SK-N-DZ (cell line): ENCODE results near the gene NEIL1.
"Not testable (repeated sequence)": the region's sequence is repeated elsewhere in the genome, so short reads cannot be mapped to it uniquely, and the experiment has no call there.

Experiments used
- DNase-seq: peaks from one replicate; pipeline ENCODE4 v3.0.0-alpha.2; 2015; ENCODE audit warnings: low spot score

The NEIL1 gene

DNA sequence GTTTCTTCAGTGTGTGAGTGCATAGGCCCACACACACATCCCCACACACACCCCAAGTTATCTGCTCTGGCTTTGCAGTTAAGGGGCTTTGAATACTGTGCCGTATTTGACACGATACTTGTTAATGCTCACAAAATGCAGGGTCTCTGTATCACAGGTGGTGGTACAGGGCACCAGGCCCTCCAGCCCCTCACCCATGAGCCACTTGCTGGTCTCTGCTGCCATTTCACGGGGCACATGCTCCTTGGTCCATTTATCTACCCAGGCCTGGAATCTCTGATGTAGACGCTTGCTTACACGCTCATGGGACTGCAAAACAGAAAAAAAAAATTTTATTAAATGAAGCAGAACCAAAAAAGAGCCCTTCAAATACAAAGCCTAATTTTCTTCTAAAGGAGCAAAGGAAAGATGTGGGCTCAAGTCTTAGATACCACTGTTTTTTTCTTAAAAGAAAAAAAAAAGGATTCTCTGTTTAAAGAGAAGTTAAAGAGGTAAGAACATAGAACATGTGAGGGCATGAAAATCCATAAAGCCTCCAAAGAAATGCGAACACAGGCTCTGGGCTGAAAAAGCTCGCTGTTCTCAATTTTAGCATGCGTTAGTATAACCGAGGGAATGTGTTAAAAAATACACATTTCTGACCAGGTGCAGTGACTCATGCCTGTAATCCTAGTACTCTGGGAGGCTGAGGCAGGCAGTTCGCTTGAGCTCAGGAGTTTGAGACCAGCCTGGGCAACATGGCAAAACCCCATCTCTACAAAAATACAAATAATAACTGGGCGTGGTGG lies 25.3 kb downstream of the NEIL1 start:
- no peak for DNase-seq

DNA sequence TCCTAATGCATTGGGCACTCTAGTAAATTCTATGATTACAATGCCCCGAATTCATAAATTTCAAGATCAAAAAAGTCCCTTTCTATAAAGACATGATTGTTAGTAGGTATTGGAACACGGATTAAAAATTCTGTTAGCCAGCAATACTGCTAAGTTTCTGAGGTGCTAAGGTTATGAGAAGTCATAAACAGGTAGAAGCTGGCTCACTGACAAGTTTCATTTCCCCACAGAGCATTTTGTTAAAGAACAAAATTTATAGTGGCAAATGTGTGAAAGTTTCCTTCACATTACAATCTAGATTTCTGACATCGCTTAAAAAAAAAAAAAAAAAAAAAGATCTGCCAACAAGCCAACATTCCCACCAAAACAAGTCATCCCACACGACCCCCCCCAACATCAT lies 33.9 kb downstream of the NEIL1 start:
- no peak for DNase-seq

- DNase-seq, result not testable (repeated sequence)
These were observed 37.1 kb downstream of the NEIL1 start for GRCh38 chr15:75383986-75384385.

- no peak for DNase-seq
These were observed 43.0 kb downstream of the NEIL1 start for GRCh38 chr15:75389791-75390382.

DNA sequence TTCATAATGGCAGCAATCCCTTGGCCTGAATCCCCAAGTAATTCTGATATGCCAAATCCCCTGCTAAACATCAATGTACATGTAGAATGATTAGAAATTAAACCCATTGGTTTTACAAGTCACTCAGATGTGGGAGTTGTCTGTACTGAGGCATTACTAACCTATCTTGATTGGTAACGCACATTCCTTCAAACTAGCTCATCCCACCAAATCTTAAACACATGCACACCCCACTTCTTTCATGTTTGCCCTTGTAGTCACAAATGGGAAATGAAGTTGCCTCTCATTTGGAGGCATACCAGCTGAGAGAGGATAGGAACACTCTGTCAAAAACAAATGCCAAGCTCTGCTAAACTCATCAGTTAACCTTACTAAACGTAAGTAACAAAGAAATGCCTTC lies 50.7 kb downstream of the NEIL1 start:
- no peak for DNase-seq

- DNase-seq, result no peak
These were observed 57.1 kb downstream of the NEIL1 start for GRCh38 chr15:75403892-75404291.
